GM18526 (cell line): ENCODE results near the gene DDIAS.

ENCODE experiments used
- POLR2A ChIP-seq: IDR thresholded peaks from 3 replicates; pipeline ENCODE4 v1.6.1; 2011; ENCODE audit not compliant: insufficient read length; ENCODE audit errors: extremely low read depth

The DDIAS gene

DNA sequence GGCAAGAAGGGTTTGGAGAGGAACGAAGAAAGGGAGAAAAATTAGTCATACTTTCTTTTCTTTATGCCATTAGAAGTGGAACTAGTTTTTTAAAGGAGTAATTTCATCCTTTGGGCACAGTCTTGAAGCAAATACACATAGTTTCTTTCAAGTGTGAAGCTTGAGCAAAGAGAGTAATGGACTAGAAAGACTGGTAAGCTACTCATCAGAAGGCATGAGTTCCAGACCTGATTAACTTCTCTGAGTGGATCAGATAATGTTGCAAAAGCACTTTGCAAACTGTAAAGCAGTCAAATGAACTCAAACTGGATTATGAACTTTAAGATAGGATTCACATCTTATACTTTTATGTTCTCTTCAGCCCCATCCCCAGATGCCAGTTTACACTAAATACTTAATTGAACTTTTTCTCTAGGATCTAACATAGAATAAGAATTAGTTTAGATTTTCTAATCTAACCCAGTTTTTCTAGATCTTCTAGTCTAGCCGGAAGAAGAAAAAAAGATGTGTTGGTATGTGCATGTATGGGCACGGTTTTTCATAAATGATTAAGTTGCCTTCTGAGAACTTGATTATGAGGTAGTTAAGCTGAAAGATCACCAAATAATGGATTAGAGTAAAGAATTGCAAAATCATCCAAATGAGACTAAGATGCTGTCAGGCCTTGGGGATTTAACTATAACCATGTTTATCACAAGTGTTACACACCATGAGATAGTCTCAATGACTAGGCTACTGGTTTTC, 2.5 kb downstream of the DDIAS start:
- TF ChIP-seq POLR2A: no peak

DNA sequence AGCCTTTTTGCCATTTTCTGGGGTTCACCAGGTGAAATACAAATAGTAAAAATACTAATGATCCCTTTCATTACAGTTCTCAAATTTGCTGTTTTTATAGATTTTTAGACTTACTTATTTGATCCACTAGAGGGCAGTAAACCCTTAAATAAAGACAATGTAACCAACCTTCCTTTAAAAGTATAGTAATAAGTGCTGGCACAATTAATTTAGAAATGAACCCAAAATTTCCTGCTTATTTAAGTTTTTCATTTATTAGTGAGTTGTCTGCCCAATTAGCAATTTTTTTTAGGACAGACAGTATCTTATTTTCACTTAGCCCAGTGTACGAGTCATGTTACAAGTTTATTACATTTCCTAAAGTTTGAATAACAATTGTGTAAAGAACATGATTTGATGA, 4.7 kb downstream of the DDIAS start:
- TF ChIP-seq POLR2A: no peak

DNA sequence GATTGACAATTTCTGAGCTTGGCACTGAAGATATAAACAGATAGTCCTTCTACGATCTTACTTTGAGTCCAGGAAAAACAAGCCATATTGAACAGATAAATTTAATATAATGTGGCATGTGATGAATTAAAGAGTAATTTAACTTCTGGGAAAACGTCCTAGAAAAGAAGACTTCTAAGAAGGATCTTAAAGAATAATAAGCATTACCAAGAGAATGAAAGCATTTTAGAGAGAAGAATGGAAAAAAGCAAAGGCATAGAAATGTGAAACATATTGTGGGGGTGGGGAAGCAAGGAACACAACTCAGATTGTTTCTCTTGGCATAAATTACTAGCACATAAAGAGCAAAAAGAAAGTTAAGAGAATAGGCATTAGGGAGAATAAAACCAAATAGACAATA, 5.4 kb downstream of the DDIAS start:
- no peak for TF ChIP-seq POLR2A

DNA sequence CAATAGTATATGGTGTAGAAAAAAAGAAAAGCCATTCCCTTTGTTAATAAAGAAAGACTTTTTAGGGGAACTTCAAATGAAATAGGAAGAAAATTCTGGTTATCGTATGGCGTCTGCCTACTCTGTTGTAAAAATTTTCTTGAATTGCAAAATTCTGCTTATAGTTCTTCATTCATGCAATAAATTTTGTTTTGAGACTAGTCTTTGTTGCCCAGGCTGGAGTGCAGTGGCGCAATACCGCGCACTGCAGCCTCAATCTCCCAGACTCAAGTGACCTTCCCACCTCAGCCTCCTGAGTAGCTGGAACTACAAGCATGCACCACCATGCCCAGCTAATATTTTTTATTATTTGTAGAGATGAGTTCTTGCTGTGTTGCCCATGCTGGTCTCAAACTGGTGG, 5.8 kb downstream of the DDIAS start:
- no peak for TF ChIP-seq POLR2A

DNA sequence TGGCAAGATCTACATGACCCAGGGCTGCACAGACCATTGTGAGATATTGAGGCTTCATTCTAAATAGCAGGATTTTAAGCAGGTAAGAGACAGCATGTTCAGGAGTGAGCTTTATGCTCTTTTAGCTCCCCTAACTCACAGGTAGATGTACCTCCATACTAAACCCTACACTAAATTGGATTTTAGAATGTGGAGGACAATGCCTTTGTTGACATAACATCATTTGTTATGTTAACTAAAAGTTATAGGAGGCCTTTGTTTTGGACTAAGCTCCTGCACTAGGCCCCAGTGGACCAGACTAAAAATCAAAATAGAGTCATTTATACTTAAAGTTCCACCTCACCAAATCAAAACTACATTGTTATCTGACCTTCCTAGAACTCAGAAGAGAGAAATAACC, 6.8 kb downstream of the DDIAS start:
- TF ChIP-seq POLR2A: no peak

DNA sequence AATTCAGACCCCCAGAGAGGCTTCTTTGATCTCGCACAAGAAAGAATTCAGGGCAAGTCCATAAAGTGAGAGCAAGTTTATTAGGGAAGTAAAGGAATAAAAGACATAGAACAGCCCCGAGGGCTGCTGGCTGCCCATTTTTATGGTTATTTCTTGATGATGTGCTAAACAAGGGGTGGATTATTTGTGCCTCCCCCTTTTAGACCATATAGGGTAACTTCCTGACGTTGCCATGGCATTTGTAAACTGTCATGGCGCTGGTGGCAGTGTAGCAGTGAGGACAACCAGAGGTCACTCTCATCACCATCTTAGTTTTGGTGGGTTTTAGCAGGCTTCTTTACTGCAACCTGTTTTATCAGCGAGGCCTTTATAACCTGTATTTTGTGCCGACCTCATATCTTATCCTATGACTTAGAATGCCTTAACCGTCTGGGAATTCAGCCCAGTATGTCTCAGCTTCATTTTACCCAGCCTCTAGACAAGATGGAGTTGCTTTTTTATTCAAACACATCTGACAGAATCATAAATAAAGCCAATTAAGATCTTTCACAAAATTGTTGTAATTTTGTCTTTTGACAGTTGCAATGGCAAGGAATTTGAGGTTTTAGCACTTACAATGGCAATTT, 7.6 kb downstream of the DDIAS start:
- no peak for TF ChIP-seq POLR2A

DNA sequence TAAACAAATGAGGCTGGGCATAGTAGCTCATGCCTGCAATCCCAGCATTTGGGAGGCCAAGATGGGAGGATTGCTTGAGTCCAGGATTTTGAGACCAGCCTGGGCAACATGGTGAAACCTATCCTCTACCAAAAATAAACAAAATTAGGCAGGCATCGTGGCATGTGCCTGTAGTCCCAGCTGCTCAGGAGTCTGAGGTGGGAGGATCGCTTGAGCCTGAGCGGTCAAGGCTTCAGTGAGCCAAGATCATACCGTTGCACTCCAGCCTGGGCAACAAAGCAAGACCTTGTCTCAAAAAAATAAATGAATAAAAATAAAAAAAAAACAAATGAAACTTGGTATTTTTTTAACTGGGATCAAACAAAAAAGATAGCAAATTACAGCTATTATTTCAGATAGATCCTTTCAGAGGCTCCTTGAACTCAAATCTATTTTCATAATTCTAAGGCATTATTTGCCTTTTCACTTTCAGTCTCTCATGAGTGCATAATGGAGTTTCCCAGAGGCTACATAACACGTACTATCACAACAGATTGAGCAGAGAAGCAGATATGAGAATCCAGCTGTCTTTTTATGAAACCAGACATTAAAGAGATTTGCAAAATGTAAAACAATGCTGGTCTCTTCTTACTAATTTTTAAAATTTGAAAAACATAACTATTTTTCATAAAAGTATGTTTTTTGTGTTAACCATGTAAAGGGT, 23.1 kb downstream of the DDIAS start:
- no peak for TF ChIP-seq POLR2A

DNA sequence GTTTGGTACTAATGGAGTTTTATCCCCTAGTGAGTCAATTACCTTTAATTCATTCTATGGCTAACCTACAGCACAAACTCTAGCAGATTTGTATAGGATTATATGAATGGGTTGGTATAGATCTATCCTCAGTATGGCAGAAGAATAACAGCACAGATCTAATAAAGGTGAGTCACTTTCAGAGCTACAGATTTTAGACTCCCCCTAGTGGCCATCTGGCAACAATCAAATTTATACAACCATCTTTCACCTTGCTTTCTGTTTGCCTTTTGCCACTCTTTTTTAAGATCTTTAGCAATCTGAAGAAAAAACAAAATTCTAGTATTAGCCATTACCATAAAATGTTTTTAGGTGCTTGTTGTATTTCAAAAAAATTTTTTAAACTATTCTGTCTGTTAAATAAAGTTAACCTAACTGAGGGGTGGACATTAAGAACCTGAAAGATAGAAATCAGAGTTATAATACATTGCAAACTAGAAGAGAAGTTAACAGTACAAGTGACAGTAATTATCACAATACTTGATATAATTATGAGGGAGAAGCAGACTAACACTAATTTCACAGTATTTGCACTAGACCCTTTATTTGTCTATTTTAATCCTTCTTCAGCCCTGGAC, 25.8 kb downstream of the DDIAS start:
- no peak for TF ChIP-seq POLR2A

DNA sequence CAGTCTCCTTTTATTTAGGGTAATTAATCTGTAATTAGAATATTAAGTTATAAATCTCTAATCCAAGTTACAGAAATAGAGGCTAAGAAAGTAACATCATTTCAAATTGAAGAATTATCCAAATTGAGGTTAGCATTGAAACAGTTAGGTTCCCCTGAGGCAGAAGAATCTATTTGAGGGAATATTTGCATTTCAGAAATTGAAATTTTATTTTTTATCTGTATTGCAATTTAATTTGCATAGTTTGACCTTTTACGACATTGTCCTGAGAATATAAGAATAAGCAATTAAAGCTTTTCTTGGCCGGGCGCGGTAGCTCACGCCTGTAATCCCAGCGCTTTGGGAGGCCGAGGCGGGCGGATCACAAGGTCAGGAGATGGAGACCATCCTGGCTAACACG, 27.6 kb downstream of the DDIAS start:
- no peak for TF ChIP-seq POLR2A

DNA sequence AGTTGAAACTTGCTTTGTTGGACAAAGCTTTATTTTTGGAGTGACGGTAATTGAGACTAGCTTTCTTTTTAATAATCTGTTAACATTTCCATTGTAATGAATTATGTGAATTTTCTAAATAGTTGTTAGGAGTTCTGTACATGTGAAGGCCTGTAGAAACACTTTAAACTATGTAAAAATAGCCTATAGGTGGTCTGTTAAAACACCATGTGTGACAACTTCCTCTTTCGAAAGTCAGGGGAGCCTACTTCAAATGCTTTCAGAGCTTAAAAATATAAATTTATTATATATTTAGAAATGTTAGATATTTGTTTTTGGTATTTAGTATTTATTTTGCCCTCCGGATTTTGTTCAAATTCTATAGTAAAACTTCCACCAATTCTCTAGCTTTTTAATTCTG, 28.7 kb downstream of the DDIAS start:
- TF ChIP-seq POLR2A: no peak

DNA sequence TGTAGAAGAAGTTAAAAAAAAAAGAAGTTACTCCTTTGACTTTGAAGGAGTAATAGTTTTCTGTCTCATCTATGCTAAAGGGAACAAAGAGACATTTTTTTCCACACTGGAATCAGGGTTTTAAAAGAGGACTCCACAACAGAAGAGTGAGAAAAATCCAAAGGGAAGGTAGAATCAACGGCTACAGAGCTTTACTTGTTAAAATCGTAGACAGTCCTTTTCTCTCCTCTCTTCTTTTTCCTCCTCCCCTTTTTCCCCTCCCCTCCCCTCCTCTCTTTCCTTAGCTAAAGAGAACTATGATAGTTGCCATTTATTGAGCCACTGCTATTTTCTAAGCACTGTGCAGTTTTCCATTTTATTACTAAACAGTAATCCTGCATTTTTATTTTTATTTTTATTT, 29.2 kb downstream of the DDIAS start:
- TF ChIP-seq POLR2A: no peak

DNA sequence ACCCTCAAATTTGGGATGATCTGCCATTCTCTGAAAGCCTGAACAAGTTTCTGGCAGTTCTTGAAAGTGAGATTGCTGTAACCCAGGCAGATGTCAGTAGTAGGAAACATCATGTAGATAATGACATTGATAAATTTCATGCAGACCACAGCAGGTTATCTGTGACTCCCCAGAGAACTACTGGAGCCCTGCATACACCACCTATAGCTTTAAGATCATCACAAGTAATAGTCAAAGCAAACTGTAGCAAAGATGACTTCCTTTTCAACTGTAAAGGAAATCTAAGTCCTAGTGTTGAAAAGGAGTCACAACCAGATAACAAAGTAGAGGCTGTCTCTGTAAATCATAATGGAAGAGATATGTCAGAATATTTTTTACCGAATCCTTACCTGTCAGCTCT, 31.0 kb downstream of the DDIAS start:
- no peak for TF ChIP-seq POLR2A

DNA sequence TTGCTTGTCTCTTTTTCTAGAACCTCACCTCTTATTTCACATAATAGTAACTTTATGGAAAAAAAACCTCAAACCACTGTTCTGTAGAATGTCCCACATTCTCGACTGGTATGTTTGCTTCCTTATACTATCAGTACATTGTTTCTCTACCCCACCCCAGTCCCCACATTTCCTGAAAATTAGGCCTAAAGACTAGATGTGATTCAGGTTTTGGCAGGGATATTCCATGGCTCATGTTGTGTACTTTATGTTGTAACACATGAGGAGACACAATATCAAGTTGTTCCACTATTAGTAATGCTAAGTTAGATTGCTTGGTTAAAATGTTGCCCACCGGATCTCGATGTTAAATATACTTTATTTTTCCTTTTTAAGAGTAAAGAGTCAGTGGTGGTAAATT, 34.7 kb downstream of the DDIAS start:
- TF ChIP-seq POLR2A: no peak

DNA sequence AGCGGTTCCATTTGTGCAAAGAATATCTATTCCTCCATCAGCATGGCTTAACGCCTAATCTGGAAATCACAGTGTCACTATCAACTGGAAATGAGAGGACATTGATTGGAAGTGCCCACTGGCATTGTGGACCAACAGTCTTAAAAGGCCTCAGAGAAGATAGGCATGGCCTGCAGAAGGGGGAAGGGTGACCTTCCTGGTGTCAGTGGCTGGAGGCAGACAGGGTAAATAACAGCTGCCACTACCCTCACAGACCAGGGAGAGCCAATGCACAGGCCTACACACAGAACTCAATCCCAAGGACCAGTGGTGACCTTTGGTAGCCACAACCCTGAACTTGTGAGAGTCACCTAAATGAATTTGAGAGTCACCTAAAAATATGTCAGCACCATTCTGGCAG, 36.0 kb downstream of the DDIAS start:
- TF ChIP-seq POLR2A: no peak

DNA sequence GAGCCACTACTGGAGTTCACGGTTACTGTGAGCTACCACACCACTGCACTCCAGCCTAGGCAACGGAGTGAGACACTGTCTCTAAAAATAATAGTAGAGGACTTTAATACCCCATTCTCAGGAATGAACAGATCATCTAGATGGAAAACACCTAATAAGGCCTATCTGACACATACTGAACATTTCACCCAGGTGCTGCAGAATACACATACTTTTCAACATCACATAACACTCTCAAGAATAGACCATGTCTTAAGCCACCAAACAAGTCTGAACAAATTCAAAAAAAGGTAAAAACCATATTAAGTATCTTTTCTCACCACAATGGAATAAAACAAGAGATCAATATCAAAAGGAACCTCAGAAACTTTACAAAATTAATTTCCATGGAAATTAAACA, 37.9 kb downstream of the DDIAS start:
- TF ChIP-seq POLR2A: no peak

DNA sequence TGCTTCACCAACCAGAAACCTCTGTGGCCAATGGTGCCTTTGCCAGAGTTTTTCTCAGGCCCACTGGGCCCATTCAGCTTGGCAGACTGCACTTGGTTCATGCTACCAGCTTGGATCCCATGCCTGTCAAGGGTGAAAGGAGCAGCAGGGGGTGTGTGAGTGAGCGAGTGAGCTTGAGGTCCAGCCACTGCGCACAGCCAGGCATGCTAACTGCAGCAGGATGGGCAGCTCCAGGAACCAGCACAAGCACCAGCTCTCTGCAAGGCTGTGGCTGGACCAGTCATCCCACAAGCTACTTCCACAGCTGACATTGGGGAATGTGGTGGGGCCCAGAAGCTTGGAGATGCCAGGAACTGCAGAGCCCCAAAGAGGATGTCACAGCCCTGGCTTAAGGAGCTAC, 40.8 kb downstream of the DDIAS start:
- no peak for TF ChIP-seq POLR2A
